GM12878 (cell line): ENCODE data around the gene TRAF3. TPM values are rescaled to one million over a fixed set of nuclear protein-coding genes. Genes with fewer than 3 reads are reported as not detected.

Experiments
- BCLAF1 ChIP-seq: fragments of 450-650 bp; IDR thresholded peaks from 2 replicates; pipeline ENCODE4 v1.6.1; 2017; ENCODE audit warnings: antibody characterized with exemption, mild to moderate bottlenecking, moderate library complexity
- BMI1 ChIP-seq: fragments of 450-650 bp; IDR thresholded peaks from 2 replicates; pipeline ENCODE4 v1.6.1; 2016; ENCODE audit warnings: mild to moderate bottlenecking, moderate library complexity, borderline replicate concordance
- E2F4 ChIP-seq: IDR thresholded peaks from 2 replicates; pipeline ENCODE4 v1.6.1; 2012; ENCODE audit warnings: low read depth, low read length, improper control_type of control experiment
- EP300 ChIP-seq, 2 experiments: fragments of 150-350 bp in 1 of 2; IDR thresholded peaks; 2 replicates each; pipeline ENCODE4 v1.6.1; 2011 to 2012; ENCODE audit warnings: low read depth in 2 of 2, low read length in 2 of 2, borderline replicate concordance in 1 of 2, improper control_type of control experiment in 1 of 2, inconsistent platforms in 1 of 2; ENCODE audit not compliant: control insufficient read depth in 1 of 2
- HSF1 ChIP-seq: fragments of 150-350 bp; IDR thresholded peaks from 2 replicates; pipeline ENCODE4 v1.6.1; 2014; ENCODE audit warnings: mild to moderate bottlenecking, low read depth, low read length
- IKZF2 ChIP-seq, 2 experiments: fragments of 450-650 bp; IDR thresholded peaks; 2 replicates each; pipeline ENCODE4 v1.6.1; 2017; ENCODE audit warnings: mild to moderate bottlenecking in 2 of 2, moderate library complexity in 2 of 2
- IRF5 ChIP-seq: fragments of 450-650 bp; IDR thresholded peaks from 2 replicates; pipeline ENCODE4 v1.6.1; 2017; ENCODE audit warnings: borderline replicate concordance
- KDM1A ChIP-seq: fragments of 200-600 bp; sonication (generic); IDR thresholded peaks from 2 replicates; pipeline ENCODE4 v1.6.1; 2016; ENCODE audit warnings: borderline replicate concordance
- KLF5 ChIP-seq: fragments of 450-650 bp; IDR thresholded peaks from 2 replicates; pipeline ENCODE4 v1.6.1; 2014; ENCODE audit warnings: mild to moderate bottlenecking; ENCODE audit not compliant: partially characterized antibody
- MEF2A ChIP-seq: IDR thresholded peaks from 2 replicates; pipeline ENCODE4 v1.6.1; 2011; ENCODE audit warnings: low read depth, mild to moderate bottlenecking, low read length, moderate library complexity; ENCODE audit not compliant: insufficient read depth
- NBN ChIP-seq: fragments of 450-650 bp; IDR thresholded peaks from 2 replicates; pipeline ENCODE4 v1.6.1; 2016
- NFIC ChIP-seq: IDR thresholded peaks from 2 replicates; pipeline ENCODE4 v1.6.1; 2012; ENCODE audit warnings: low read depth, mild to moderate bottlenecking, inconsistent platforms, low read length, moderate library complexity
- NRF1 ChIP-seq: conservative IDR thresholded peaks from 2 replicates; pipeline ENCODE4 v1.6.1; 2011; ENCODE audit warnings: mild to moderate bottlenecking, low read depth, low read length, improper control_type of control experiment
- POLR2AphosphoS5 ChIP-seq: IDR thresholded peaks from 2 replicates; pipeline ENCODE4 v1.6.1; 2011; ENCODE audit warnings: mild to moderate bottlenecking, low read length, inconsistent platforms
- SMC3 ChIP-seq: IDR thresholded peaks from 2 replicates; pipeline ENCODE4 v1.6.1; 2011; ENCODE audit warnings: low read length, improper control_type of control experiment, borderline replicate concordance
- ZBTB4 ChIP-seq: fragments of 450-650 bp; formaldehyde crosslinking; IDR thresholded peaks from 2 replicates; pipeline ENCODE4 v1.4.0; 2022; ENCODE audit warnings: mild to moderate bottlenecking, moderate library complexity
- polyA plus RNA-seq, 11 experiments: library from polyadenylated mRNA; depleted of rRNA in 4 of 11; unstranded in 6 of 11; stranded (reverse) in 5 of 11; fragments of >200 nt; fragmentation: Nextera tagmentation in 4 of 11; fragmentation: Illumina TruSeq in 1 of 11; extraction: Ambion mirVana in 4 of 11; extraction: Trizol in 1 of 11; gene quantifications; 1 replicate in 1 of 11; 2 replicates in 10 of 11; pipeline versions ENCODE4 v1.2.1 to v1.2.3, GENCODE V29; 2011 to 2016; ENCODE audit warnings: inconsistent platforms in 2 of 11, missing spikeins in 2 of 11, low read depth in 1 of 11
- total RNA-seq, 4 experiments: library from RNA; depleted of rRNA in 3 of 4; stranded (reverse); fragments of >200 nt in 3 of 4; fragmentation: Illumina TruSeq in 1 of 4; extraction: Trizol in 1 of 4; gene quantifications; 2 replicates each; pipeline versions ENCODE4 v1.2.1 to v1.2.3, GENCODE V29; 2013 to 2021

Gene TRAF3
- total and polyA plus RNA-seq, 10 of the 15 experiments (the other 5 are each of a cell fraction or from before 2014, with no cell fraction given): 3.0 to 70.1 (median 36.5) TPM

GRCh38 chr14:102901633-102902032 is 124.4 kb downstream of the TRAF3 start (continued):
- TF ChIP-seq E2F4 (no peak), KDM1A (no peak), KLF5 (no peak), NRF1 (no peak), BCLAF1 (no peak), NBN (peak; percentile 62; the same call in 1 of the 2 replicates), HSF1 (no peak), BMI1 (peak; percentile 39; the same call in 1 of the 2 replicates), ZBTB4 (CRISPR knock-in tag) (no peak), NFIC (peak; percentile 89), IKZF2 (IDR thresholded peaks at IDR 0.05) (peak; percentile 90 to 94), SMC3 (no peak), POLR2AphosphoS5 (peak; percentile 84), MEF2A (peak; percentile 98), IRF5 (peak; percentile 15; the same call in 1 of the 2 replicates), EP300 (IDR thresholded peaks at IDR 0.05; ENCODE audit: borderline replicate concordance in 1 of 2, control insufficient read depth in 1 of 2, low read depth in 2 of 2, low read length in 2 of 2) (peak; percentile 65 to 90; a peak in 3 of 4 replicates)
